Keratinocyte (primary cell): ENCODE measurements around the gene NLRP1. TPM values are rescaled to one million over a fixed set of nuclear protein-coding genes. Genes with fewer than 3 reads are reported as not detected.

Experiments
- DNase-seq: peaks from one replicate; pipeline ENCODE4 v3.0.0-alpha.2; 2011; ENCODE audit warnings: low read depth, missing footprints, low spot score
- FAIRE-seq: peaks from 2 replicates; lab custom pipeline; 2011; peaks lifted over from hg19 to GRCh38; lab: Jason Lieb, UNC
- H2AFZ ChIP-seq: 2 replicates; pipeline ENCODE4 v1.6.0; 2012; ENCODE audit warnings: low read length, control low read depth, inconsistent platforms; ENCODE audit not compliant: control insufficient read depth
- H3K27ac ChIP-seq: 2 replicates; pipeline ENCODE4 v1.5.1; 2011; ENCODE audit warnings: low read length; ENCODE audit not compliant: control insufficient read depth, insufficient read depth
- H3K27me3 ChIP-seq: 3 replicates; pipeline ENCODE4 v1.6.0; 2011; ENCODE audit warnings: low read length; ENCODE audit not compliant: control insufficient read depth, insufficient read depth; ENCODE audit errors: extremely low read depth
- H3K36me3 ChIP-seq, 2 experiments: 2 replicates in 1 of 2; 3 replicates in 1 of 2; pipeline ENCODE4 v1.5.1; 2011; ENCODE audit warnings: low read length in 2 of 2, mild to moderate bottlenecking in 1 of 2; ENCODE audit not compliant: control insufficient read depth in 2 of 2, insufficient read depth in 2 of 2; ENCODE audit errors: extremely low read depth in 1 of 2
- H3K4me1 ChIP-seq: 3 replicates; pipeline ENCODE4 v1.5.1; 2011; ENCODE audit warnings: low read length; ENCODE audit not compliant: control insufficient read depth, insufficient read depth; ENCODE audit errors: extremely low read depth
- H3K4me2 ChIP-seq: 3 replicates; pipeline ENCODE4 v1.6.0; 2011; ENCODE audit warnings: low read depth, low read length; ENCODE audit not compliant: control insufficient read depth, insufficient read depth; ENCODE audit errors: extremely low read depth
- H3K4me3 ChIP-seq, 3 experiments: fragments of 200-600 bp in 1 of 3; sonication (generic) in 1 of 3; 2 replicates in 2 of 3; 3 replicates in 1 of 3; pipeline ENCODE4 v1.5.1; 2011 to 2016; ENCODE audit warnings: low read length in 3 of 3, mild to moderate bottlenecking in 3 of 3, control low read depth in 2 of 3, inconsistent platforms in 1 of 3, low read depth in 1 of 3, mixed read lengths in 1 of 3, mixed run types in 1 of 3, moderate library complexity in 1 of 3; ENCODE audit not compliant: control insufficient read depth in 2 of 3, insufficient read depth in 2 of 3; ENCODE audit errors: extremely low read depth in 1 of 3
- H3K79me2 ChIP-seq: 2 replicates; pipeline ENCODE4 v1.6.0; 2012; ENCODE audit warnings: low read length; ENCODE audit not compliant: control insufficient read depth, insufficient read depth
- H3K9ac ChIP-seq: 3 replicates; pipeline ENCODE4 v1.6.0; 2011; ENCODE audit warnings: low read length; ENCODE audit not compliant: control insufficient read depth, insufficient read depth; ENCODE audit errors: extremely low read depth
- H3K9me1 ChIP-seq: 3 replicates; pipeline ENCODE4 v1.6.0; 2011; ENCODE audit warnings: low read length; ENCODE audit not compliant: control insufficient read depth, insufficient read depth; ENCODE audit errors: extremely low read depth
- H3K9me3 ChIP-seq: 2 replicates; pipeline ENCODE4 v1.5.1; 2012; ENCODE audit warnings: low read depth, low read length; ENCODE audit not compliant: control insufficient read depth
- H4K20me1 ChIP-seq: 3 replicates; pipeline ENCODE4 v1.6.0; 2011; ENCODE audit warnings: low read length; ENCODE audit not compliant: control insufficient read depth, insufficient read depth; ENCODE audit errors: extremely low read depth
- CTCF ChIP-seq, 3 experiments: IDR thresholded peaks in 1 of 3; conservative IDR thresholded peaks in 1 of 3; optimal IDR thresholded peaks in 1 of 3; 2 replicates in 2 of 3; 3 replicates in 1 of 3; pipeline versions ENCODE3 to v1.5.1; 2011; ENCODE audit warnings: low read length in 3 of 3, mild to moderate bottlenecking in 3 of 3, moderate library complexity in 2 of 3, control low read depth in 1 of 3, inconsistent platforms in 1 of 3; ENCODE audit not compliant: insufficient read depth in 2 of 3; ENCODE audit errors: extremely low read depth in 1 of 3
- EZH2 ChIP-seq: IDR thresholded peaks from one replicate; pipeline ENCODE4 v1.6.1; 2012; ENCODE audit warnings: inconsistent platforms, mild to moderate bottlenecking, low read length, moderate library complexity
- dilution Hi-C: fragments of 300-500 bp; cut with MboI; formaldehyde crosslinking; loops from one replicate; pipeline ENCODE4 v1.7.0; 2020; ENCODE audit warnings: low sequenced_read_pairs; ENCODE audit not compliant: extremely low pct_ligation_motif_present
- polyA plus RNA-seq, 5 experiments: library from polyadenylated mRNA; depleted of rRNA in 3 of 5; stranded (reverse) in 3 of 5; stranded (forward) in 1 of 5; unstranded in 1 of 5; fragments of >200 nt; gene quantifications; 1 replicate in 1 of 5; 2 replicates in 3 of 5; 3 replicates in 1 of 5; pipeline versions ENCODE4 v1.2.1 to v1.2.3, GENCODE V29; 2011 to 2012; ENCODE audit warnings: missing spikeins in 2 of 5, low read depth in 1 of 5, low replicate concordance in 1 of 5

The NLRP1 gene
- polyA plus RNA-seq, 1 donor (not counting 4 experiments of a cell fraction or from before 2014, with no cell fraction given): 20.1 TPM

GRCh38 chr17:5545051-5545987 is 39.0 kb downstream of the NLRP1 start:
- Histone ChIP-seq H3K4me3 (no peak overlapping the region), H3K27ac (no peak overlapping the region), H3K9ac (no peak overlapping the region), H3K27me3 (no peaks in the 10 kb centered on the region), H3K9me1 (peaks cover 3% of the 10 kb centered on the region), H3K9me3 (no peaks in the 10 kb centered on the region), H4K20me1 (no peaks in the 10 kb centered on the region), H3K36me3 (peaks cover 35 to 36% of the 10 kb centered on the region in 2 experiments), H3K4me1 (no peaks in the 10 kb centered on the region), H3K79me2 (no peaks in the 10 kb centered on the region), H2AFZ (no peak overlapping the region), H3K4me2 (no peak overlapping the region)
- dilution Hi-C loops: no loop called here
- no peak for FAIRE-seq
- TF ChIP-seq EZH2 (no peak), CTCF (optimal IDR thresholded peaks at IDR 0.05 in 1 of 3, IDR thresholded peaks at IDR 0.05 in 1 of 3, conservative IDR thresholded peaks at IDR 0.05 in 1 of 3; ENCODE audit: extremely low read depth in 1 of 3, insufficient read depth in 2 of 3, low read length in 3 of 3) (no peak)
- no peak for DNase-seq

GRCh38 chr17:5544115-5544514 is 40.2 kb downstream of the NLRP1 start:
- no peak overlapping the region for H3K4me3 ChIP-seq

More at GRCh38 chr17:5544115-5544514, 40.2 kb downstream of the NLRP1 start:
- no peak overlapping the region for H3K27ac ChIP-seq
- peaks cover 39 to 44% of the 10 kb centered on the region in 2 experiments for H3K36me3 ChIP-seq
- peaks cover 3% of the 10 kb centered on the region for H3K9me1 ChIP-seq
- H2AFZ ChIP-seq: no peak overlapping the region
- no peak for TF ChIP-seq EZH2
- no peak for TF ChIP-seq CTCF (optimal IDR thresholded peaks at IDR 0.05 in 1 of 3, IDR thresholded peaks at IDR 0.05 in 1 of 3, conservative IDR thresholded peaks at IDR 0.05 in 1 of 3; ENCODE audit: extremely low read depth in 1 of 3, insufficient read depth in 2 of 3, low read length in 3 of 3)
- dilution Hi-C loops: no loop called here
- no peaks in the 10 kb centered on the region for H3K79me2 ChIP-seq
- no peaks in the 10 kb centered on the region for H3K27me3 ChIP-seq
- H3K4me2 ChIP-seq: no peak overlapping the region
- no peaks in the 10 kb centered on the region for H4K20me1 ChIP-seq
- FAIRE-seq (no peak), DNase-seq (no peak)
- no peaks in the 10 kb centered on the region for H3K9me3 ChIP-seq
- H3K4me1 ChIP-seq: no peaks in the 10 kb centered on the region
- no peak overlapping the region for H3K9ac ChIP-seq
